Measurements from ENCODE around the gene C19orf25. TPM values are rescaled to one million over a fixed set of nuclear protein-coding genes. Genes with fewer than 3 reads are reported as not detected.

C19orf25 gene
- total and polyA plus RNA-seq, 9 of the 15 experiments (the other 6 are each of a cell fraction or from before 2014, with no cell fraction given): 0.79 to 96.0 (median 36.1) TPM

DNA sequence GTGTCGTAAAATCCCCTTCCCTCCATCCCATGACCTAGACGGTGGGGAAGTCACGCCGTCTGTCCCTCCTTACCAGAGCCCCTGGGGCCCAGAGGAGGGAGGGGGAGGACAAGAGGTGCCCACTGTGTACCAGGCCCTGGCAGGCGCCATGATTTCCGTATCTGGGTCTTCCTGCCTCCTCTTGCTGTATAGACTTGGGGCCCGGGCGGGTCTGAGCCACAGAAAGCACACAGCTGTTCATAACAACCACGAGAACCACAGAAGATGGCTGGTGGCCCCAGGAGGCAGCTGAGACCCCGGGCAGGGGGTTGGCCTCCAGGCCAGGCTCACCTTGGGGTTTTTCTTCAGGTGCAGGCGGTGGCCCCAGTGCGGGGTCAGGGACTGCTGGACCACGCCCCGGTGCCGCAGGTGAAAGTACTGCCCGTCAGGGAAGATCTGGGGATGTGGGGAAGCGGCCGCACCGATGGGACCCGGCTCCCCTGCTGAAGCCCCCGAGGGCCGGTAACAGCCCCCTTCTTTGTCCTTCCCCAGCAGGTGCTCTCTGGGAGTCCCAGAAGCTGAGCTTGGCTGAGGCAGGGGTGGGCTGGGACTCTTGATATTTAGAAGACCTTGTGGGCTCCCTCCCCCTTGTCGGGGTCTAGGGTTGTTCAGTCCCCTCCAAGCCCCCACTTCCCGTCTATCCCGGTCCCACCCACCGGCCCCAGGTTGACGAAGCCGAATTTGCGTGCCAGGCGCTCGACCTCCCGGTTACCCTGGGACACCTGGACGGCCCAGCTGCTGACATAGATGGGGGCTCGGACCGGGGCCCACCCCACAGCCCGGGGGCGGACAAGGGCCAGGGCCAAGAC lies 10.7 kb upstream of the C19orf25 start:
- CTCF ChIA-PET (ENCODE audit: low intra/inter-chr PET ratio): no interaction called here
- no peak for ATAC-seq
- Histone ChIP-seq H4K20me1 (replicated peaks; ENCODE audit: control insufficient read depth, insufficient read depth, low read length) (peaks cover 6% of the 10 kb centered on the region; the same call in 1 of the 2 replicates), H3K4me3 (peak overlapping the region; percentile 59), H3K36me3 (ENCODE audit: control insufficient read depth, insufficient read depth, low read length) (no peaks in the 10 kb centered on the region), H2AFZ (ENCODE audit: low read depth, low read length) (peak overlapping the region; percentile 100), H3K9me3 (replicated peaks; ENCODE audit: control insufficient read depth, insufficient read depth, low read depth, low read length) (no peaks in the 10 kb centered on the region), H3K4me1 (replicated peaks in 1 of 2; ENCODE audit: control insufficient read depth in 2 of 2, insufficient read depth in 2 of 2, low read length in 2 of 2) (peaks cover 26 to 74% of the 10 kb centered on the region in 2 experiments), H3K9ac (ENCODE audit: insufficient read depth in 1 of 2, low read depth in 2 of 2, low read length in 2 of 2) (peak overlapping the region; percentile 83 to 95), H3K4me2 (ENCODE audit: insufficient read depth, low read length) (peak overlapping the region; percentile 96), H3K27ac (ENCODE audit: extremely low read depth, low read depth, low read length) (peak overlapping the region; percentile 94), H3K79me2 (ENCODE audit: control insufficient read depth, insufficient read depth, low read length) (peaks cover 27% of the 10 kb centered on the region), H3K27me3 (ENCODE audit: control insufficient read depth in 2 of 2, insufficient read depth in 2 of 2, low read length in 2 of 2) (no peaks in the 10 kb centered on the region), H3K9me1 (ENCODE audit: control insufficient read depth, insufficient read depth, low read length) (no peaks in the 10 kb centered on the region)
- 43% methylated on average over 21 of the region's 37 CpGs for WGBS (ENCODE audit: insufficient coverage, low coverage, missing lambda C conversion rate)
- POLR2A ChIA-PET: no interaction called here
- in situ Hi-C loops (cut with MboI): no loop called here
- intact Hi-C loops (cut with micrococcal nuclease): no loop called here
- FAIRE-seq: no peak
- TSS peak; percentile 83 for BruUV-seq (replicated peaks)
- DNase-seq (ENCODE audit: extremely low read depth in 1 of 4, low spot score in 3 of 4): peak in 1 of 4 experiments; percentile 38
- no peak for TF ChIP-seq GATA2 (CRISPR knock-in tag; IDR thresholded peaks at IDR 0.05)
- TF ChIP-seq FOSL1 (tag; conservative IDR thresholded peaks at IDR 0.05): no peak
- TF ChIP-seq KDM4B (IDR thresholded peaks at IDR 0.05; ENCODE audit: borderline replicate concordance in 2 of 2, low read depth in 1 of 2): no peak
- TF ChIP-seq E2F5 (CRISPR knock-in tag; IDR thresholded peaks at IDR 0.05): no peak
- peak; percentile 40 for TF ChIP-seq POLR2B (IDR thresholded peaks at IDR 0.05; ENCODE audit: low read depth, partially characterized antibody)
- no peak for TF ChIP-seq NFYB (IDR thresholded peaks at IDR 0.05; ENCODE audit: extremely low read depth, insufficient read length)
- TF ChIP-seq PRMT5 (CRISPR knock-in tag; IDR thresholded peaks at IDR 0.05): 0 out of 2 replicates have a peak, but pooled peaks have one; percentile 45
- TF ChIP-seq ZNF263 (CRISPR knock-in tag; IDR thresholded peaks at IDR 0.05; ENCODE audit: borderline replicate concordance): 0 out of 2 replicates have a peak, but pooled peaks have one; percentile 17
- TF ChIP-seq CUX1 (CRISPR knock-in tag; IDR thresholded peaks at IDR 0.05): no peak
- TF ChIP-seq, protein P1, sequence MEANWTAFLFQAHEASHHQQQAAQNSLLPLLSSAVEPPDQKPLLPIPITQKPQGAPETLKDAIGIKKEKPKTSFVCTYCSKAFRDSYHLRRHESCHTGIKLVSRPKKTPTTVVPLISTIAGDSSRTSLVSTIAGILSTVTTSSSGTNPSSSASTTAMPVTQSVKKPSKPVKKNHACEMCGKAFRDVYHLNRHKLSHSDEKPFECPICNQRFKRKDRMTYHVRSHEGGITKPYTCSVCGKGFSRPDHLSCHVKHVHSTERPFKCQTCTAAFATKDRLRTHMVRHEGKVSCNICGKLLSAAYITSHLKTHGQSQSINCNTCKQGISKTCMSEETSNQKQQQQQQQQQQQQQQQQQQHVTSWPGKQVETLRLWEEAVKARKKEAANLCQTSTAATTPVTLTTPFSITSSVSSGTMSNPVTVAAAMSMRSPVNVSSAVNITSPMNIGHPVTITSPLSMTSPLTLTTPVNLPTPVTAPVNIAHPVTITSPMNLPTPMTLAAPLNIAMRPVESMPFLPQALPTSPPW (CRISPR knock-in tag; IDR thresholded peaks at IDR 0.05): no peak
- TF ChIP-seq, protein P2, sequence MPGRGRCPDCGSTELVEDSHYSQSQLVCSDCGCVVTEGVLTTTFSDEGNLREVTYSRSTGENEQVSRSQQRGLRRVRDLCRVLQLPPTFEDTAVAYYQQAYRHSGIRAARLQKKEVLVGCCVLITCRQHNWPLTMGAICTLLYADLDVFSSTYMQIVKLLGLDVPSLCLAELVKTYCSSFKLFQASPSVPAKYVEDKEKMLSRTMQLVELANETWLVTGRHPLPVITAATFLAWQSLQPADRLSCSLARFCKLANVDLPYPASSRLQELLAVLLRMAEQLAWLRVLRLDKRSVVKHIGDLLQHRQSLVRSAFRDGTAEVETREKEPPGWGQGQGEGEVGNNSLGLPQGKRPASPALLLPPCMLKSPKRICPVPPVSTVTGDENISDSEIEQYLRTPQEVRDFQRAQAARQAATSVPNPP (IDR thresholded peaks at IDR 0.05; ENCODE audit: borderline replicate concordance, insufficient read depth, insufficient read length): no peak

Measured in K562 (cell line).